IMR-90 (cell line): ENCODE results near the gene ADAMTSL1. TPM values are rescaled to one million over a fixed set of nuclear protein-coding genes. Genes with fewer than 3 reads are reported as not detected.

Experiments used
- ATAC-seq: fragments of 200-7000 bp; cut with Tn5 transposase; 2 replicates; pipeline ENCODE4 v1.9.1; 2020; ENCODE audit warnings: low read depth, mild to moderate bottlenecking, moderate library complexity
- BruUV-seq: library from RNA; stranded (reverse); fragments of 400-500 nt; replicated peaks from 2 replicates; lab custom pipeline; 2021; lab: Mats Ljungman, UMichigan
- CTCF ChIA-PET: fragments of 300-600 bp; formaldehyde crosslinking; extraction: SDS; loops from one replicate; lab custom pipeline; 2021; ENCODE audit warnings: antibody characterized with exemption; lab: Yijun Ruan, JAX
- POLR2A ChIA-PET: fragments of 300-600 bp; sonication (Branson Sonifier 250); formaldehyde crosslinking; loops from one replicate; lab custom pipeline; 2022; ENCODE audit warnings: antibody characterized with exemption; ENCODE audit not compliant: unreplicated experiment; lab: Charles Lee
- DNase-seq: peaks from one replicate; pipeline ENCODE4 v3.0.0; 2013
- H2AFZ ChIP-seq: replicated peaks from 2 replicates; pipeline ENCODE3; 2013; ENCODE audit warnings: low read length, mild to moderate bottlenecking; ENCODE audit not compliant: poor library complexity
- H2AK5ac ChIP-seq: 2 replicates; pipeline ENCODE4 v1.6.1; 2013; ENCODE audit warnings: low read depth, low read length, inconsistent platforms
- H2AK9ac ChIP-seq: replicated peaks from 2 replicates; pipeline ENCODE3; 2013; ENCODE audit warnings: mild to moderate bottlenecking, low read depth, low read length, moderate library complexity; ENCODE audit not compliant: poor library complexity
- H2BK120ac ChIP-seq: 2 replicates; pipeline ENCODE4 v1.6.1; 2013; ENCODE audit warnings: low read depth, low read length, inconsistent platforms
- H2BK15ac ChIP-seq: 3 replicates; pipeline ENCODE4 v1.6.1; 2013; ENCODE audit warnings: low read depth, low read length, inconsistent platforms
- H2BK20ac ChIP-seq: 2 replicates; pipeline ENCODE4 v1.6.1; 2013; ENCODE audit warnings: low read depth, mild to moderate bottlenecking, inconsistent platforms, low read length, moderate library complexity
- H2BK5ac ChIP-seq: 2 replicates; pipeline ENCODE4 v1.6.1; 2013; ENCODE audit warnings: mild to moderate bottlenecking, low read depth, low read length, inconsistent platforms; ENCODE audit not compliant: poor library complexity, severe bottlenecking
- H3K14ac ChIP-seq: replicated peaks from 2 replicates; pipeline ENCODE4 v1.6.1; 2013; ENCODE audit warnings: low read depth, low read length, inconsistent platforms
- H3K18ac ChIP-seq: 2 replicates; pipeline ENCODE4 v1.6.1; 2013; ENCODE audit warnings: low read depth, low read length, control low read depth
- H3K23ac ChIP-seq: 2 replicates; pipeline ENCODE4 v1.6.1; 2013; ENCODE audit warnings: low read depth, low read length, inconsistent platforms
- H3K27ac ChIP-seq: 2 replicates; pipeline ENCODE4 v1.5.1; 2013; ENCODE audit warnings: mild to moderate bottlenecking, control low read depth, low read length; ENCODE audit not compliant: insufficient read depth
- H3K27me3 ChIP-seq: 2 replicates; pipeline ENCODE4 v1.6.1; 2013; ENCODE audit warnings: low read length; ENCODE audit not compliant: control insufficient read depth, insufficient read depth
- H3K36me3 ChIP-seq: 2 replicates; pipeline ENCODE4 v1.6.1; 2013; ENCODE audit warnings: low read length, mixed read lengths; ENCODE audit not compliant: control insufficient read depth, insufficient read depth
- H3K4ac ChIP-seq: 2 replicates; pipeline ENCODE4 v1.6.1; 2013; ENCODE audit warnings: low read depth, low read length, inconsistent platforms
- H3K4me1 ChIP-seq: 2 replicates; pipeline ENCODE4 v1.6.1; 2013; ENCODE audit warnings: low read length, mixed read lengths; ENCODE audit not compliant: control insufficient read depth, insufficient read depth
- H3K4me2 ChIP-seq: 2 replicates; pipeline ENCODE4 v1.6.1; 2013; ENCODE audit warnings: low read depth, mild to moderate bottlenecking, control low read depth, low read length, moderate library complexity
- H3K4me3 ChIP-seq: 2 replicates; pipeline ENCODE4 v1.5.1; 2013; ENCODE audit warnings: low read depth, mild to moderate bottlenecking, control low read depth, low read length, moderate library complexity; ENCODE audit not compliant: insufficient read depth
- H3K56ac ChIP-seq: 2 replicates; pipeline ENCODE4 v1.6.1; 2013; ENCODE audit warnings: low read length, inconsistent platforms; ENCODE audit not compliant: insufficient read depth; ENCODE audit errors: extremely low read depth
- H3K79me1 ChIP-seq, 2 experiments: 2 replicates each; pipeline ENCODE4 v1.6.1; 2013; ENCODE audit warnings: low read length in 2 of 2, inconsistent platforms in 1 of 2, low read depth in 1 of 2
- H3K9ac ChIP-seq: 2 replicates; pipeline ENCODE4 v1.6.1; 2013; ENCODE audit warnings: low read depth, low read length, control low read depth
- H3K9me1 ChIP-seq: 2 replicates; pipeline ENCODE4 v1.6.1; 2013; ENCODE audit warnings: low read length, inconsistent platforms; ENCODE audit not compliant: insufficient read depth
- H3K9me3 ChIP-seq: 2 replicates; pipeline ENCODE4 v1.6.1; 2013; ENCODE audit warnings: low read length; ENCODE audit not compliant: control insufficient read depth, insufficient read depth
- H4K20me1 ChIP-seq: 2 replicates; pipeline ENCODE4 v1.6.1; 2013; ENCODE audit warnings: low read length, inconsistent platforms; ENCODE audit not compliant: insufficient read depth
- H4K5ac ChIP-seq: 2 replicates; pipeline ENCODE4 v1.6.1; 2013; ENCODE audit warnings: mild to moderate bottlenecking, low read depth, low read length, control low read depth
- H4K8ac ChIP-seq, 2 experiments: 2 replicates each; pipeline ENCODE4 v1.6.1; 2013; ENCODE audit warnings: low read depth in 2 of 2, low read length in 2 of 2, control low read depth in 1 of 2, inconsistent platforms in 1 of 2
- H4K91ac ChIP-seq: 2 replicates; pipeline ENCODE4 v1.6.1; 2013; ENCODE audit warnings: low read depth, low read length, inconsistent platforms; ENCODE audit not compliant: insufficient read depth
- BHLHE40 ChIP-seq: fragments of 150-350 bp; IDR thresholded peaks from 2 replicates; pipeline ENCODE4 v1.6.1; 2016; ENCODE audit warnings: mild to moderate bottlenecking, low read depth, low read length
- CEBPB ChIP-seq: IDR thresholded peaks from 2 replicates; pipeline ENCODE4 v1.6.1; 2012; ENCODE audit warnings: low read depth, low read length, improper control_type of control experiment
- CHD1 ChIP-seq: IDR thresholded peaks from 2 replicates; pipeline ENCODE4 v1.6.1; 2012; ENCODE audit warnings: low read depth, low read length, improper control_type of control experiment
- CTCF ChIP-seq: conservative IDR thresholded peaks from 2 replicates; pipeline ENCODE4 v1.5.1; 2012; ENCODE audit warnings: mild to moderate bottlenecking, low read depth, low read length, improper control_type of control experiment
- ELK1 ChIP-seq: fragments of 150-350 bp; IDR thresholded peaks from 2 replicates; pipeline ENCODE4 v1.6.1; 2016; ENCODE audit warnings: low read depth, mild to moderate bottlenecking, low read length, moderate library complexity, borderline replicate concordance
- FOS ChIP-seq: fragments of 150-350 bp; IDR thresholded peaks from 2 replicates; pipeline ENCODE4 v1.6.1; 2016; ENCODE audit warnings: low read depth, low read length
- MAFK ChIP-seq: IDR thresholded peaks from 2 replicates; pipeline ENCODE4 v1.6.1; 2012; ENCODE audit warnings: low read depth, low read length, improper control_type of control experiment
- MXI1 ChIP-seq: IDR thresholded peaks from 2 replicates; pipeline ENCODE4 v1.6.1; 2012; ENCODE audit warnings: low read depth, mild to moderate bottlenecking, low read length, moderate library complexity, borderline replicate concordance
- NFE2L2 ChIP-seq: fragments of 150-350 bp; IDR thresholded peaks from 2 replicates; pipeline ENCODE4 v1.6.1; 2016; ENCODE audit warnings: low read depth, mild to moderate bottlenecking, low read length
- POLR2A ChIP-seq: IDR thresholded peaks from 2 replicates; pipeline ENCODE4 v1.6.1; 2012; ENCODE audit warnings: mild to moderate bottlenecking, low read depth, low read length
- RAD21 ChIP-seq: IDR thresholded peaks from 2 replicates; pipeline ENCODE4 v1.6.1; 2012; ENCODE audit warnings: low read length, improper control_type of control experiment
- RCOR1 ChIP-seq: IDR thresholded peaks from 2 replicates; pipeline ENCODE4 v1.6.1; 2012; ENCODE audit warnings: mild to moderate bottlenecking, low read length, improper control_type of control experiment; ENCODE audit not compliant: insufficient replicate concordance
- RFX5 ChIP-seq: IDR thresholded peaks from 2 replicates; pipeline ENCODE4 v1.8.0; 2012; ENCODE audit warnings: low read depth, mild to moderate bottlenecking, low read length, moderate library complexity
- SMC3 ChIP-seq: fragments of 150-350 bp; IDR thresholded peaks from 2 replicates; pipeline ENCODE4 v1.6.1; 2016; ENCODE audit warnings: low read depth, mild to moderate bottlenecking, antibody characterized with exemption, low read length, moderate library complexity
- USF2 ChIP-seq: fragments of 150-350 bp; IDR thresholded peaks from 2 replicates; pipeline ENCODE4 v1.6.1; 2017; ENCODE audit warnings: mild to moderate bottlenecking, antibody characterized with exemption, low read length, low read depth
- WGBS, 2 experiments: methylation state at CpG; one replicate each; pipeline versions ENCODE4 v1.1.5 to v1.1.7; 2013; ENCODE audit warnings: missing lambda C conversion rate in 2 of 2; ENCODE audit not compliant: insufficient read length in 1 of 2; ENCODE audit errors: extremely low coverage in 2 of 2; 5-methylcytosine and 5-hydroxymethylcytosine counted together
- dilution Hi-C: fragments of 300-500 bp; cut with HindIII; formaldehyde crosslinking; loops from one replicate; pipeline ENCODE4 v1.14.3; 2018; ENCODE audit warnings: low sequenced_read_pairs; ENCODE audit not compliant: unreplicated experiment
- in situ Hi-C: fragments of 300-500 bp; cut with MboI; formaldehyde crosslinking; loops from 3 replicates; pipeline ENCODE4 v1.14.3; 2019; ENCODE audit warnings: low sequenced_read_pairs, inconsistent platforms, mixed read lengths
- intact Hi-C: fragments of 100-400 bp; cut with micrococcal nuclease; formaldehyde crosslinking; loops from 2 replicates; pipeline ENCODE4 v1.10.0; 2022
- polyA plus RNA-seq, 3 experiments: library from polyadenylated mRNA; depleted of rRNA; stranded (reverse); fragments of >200 nt; gene quantifications; 2 replicates each; pipeline ENCODE4 v1.2.3, GENCODE V29; 2012; ENCODE audit warnings: low replicate concordance in 1 of 3
- total RNA-seq: library from RNA; depleted of rRNA; stranded (reverse); fragments of >200 nt; gene quantifications from 2 replicates; pipeline ENCODE4 v1.2.3, GENCODE V29; 2012

Gene ADAMTSL1
- total and polyA plus RNA-seq, 2 of the 4 experiments (the other 2 are of a cell fraction): 38.2 to 62.2 TPM

- Histone ChIP-seq H2BK120ac (no peak overlapping the region; the same call in 1 of the 2 replicates), H3K4me1 (peaks cover 16% of the 10 kb centered on the region), H3K79me1 (no peaks in the 10 kb centered on the region), H2BK5ac (no peak overlapping the region), H3K56ac (no peak overlapping the region), H3K23ac (no peak overlapping the region), H4K20me1 (no peaks in the 10 kb centered on the region), H2BK20ac (no peak overlapping the region), H3K4me2 (no peak overlapping the region), H3K9me1 (peaks cover 12% of the 10 kb centered on the region), H3K27me3 (no peaks in the 10 kb centered on the region), H3K4ac (peak overlapping the region; percentile 17; the same call in 1 of the 2 replicates), H2AK9ac (no peak overlapping the region), H4K8ac (no peak overlapping the region), H4K5ac (no peak overlapping the region), H3K9me3 (no peaks in the 10 kb centered on the region), H4K91ac (no peak overlapping the region), H3K14ac (no peak overlapping the region), H2AK5ac (no peak overlapping the region; the same call in 1 of the 2 replicates), H3K18ac (no peak overlapping the region), H3K27ac (no peak overlapping the region), H3K4me3 (no peak overlapping the region), H3K9ac (no peak overlapping the region), H2BK15ac (0 out of 3 replicates have a peak overlapping the region, but pooled peaks have one; percentile 11), H3K36me3 (no peaks in the 10 kb centered on the region), H2AFZ (no peak overlapping the region)
- no TSS peak for BruUV-seq
- CTCF ChIA-PET: no interaction called here
- POLR2A ChIA-PET: no interaction called here
- DNase-seq (peak; percentile 10), ATAC-seq (no peak)
- intact Hi-C loops (no loop called here), dilution Hi-C loops (no loop called here), in situ Hi-C loops (no loop called here)
- 80% methylated on average over 1 of the region's 9 CpGs; no CpG with 5 or more reads in 1 of the 2 experiments for WGBS, 2 experiments
- TF ChIP-seq USF2 (no peak), MXI1 (no peak), CEBPB (no peak), RCOR1 (no peak), CTCF (no peak), ELK1 (no peak), POLR2A (no peak), MAFK (no peak), RFX5 (no peak), RAD21 (no peak), FOS (no peak), CHD1 (no peak), BHLHE40 (no peak), SMC3 (no peak), NFE2L2 (no peak)
Measured at GRCh38 chr9:18905883-18906629, 432.1 kb downstream of the ADAMTSL1 start.
